ACHN (cell line): ENCODE results near the gene CDH16.
"Not testable (repeated sequence)": the region's sequence is repeated elsewhere in the genome, so short reads cannot be mapped to it uniquely, and the experiment has no call there.

Experiments used
- DNase-seq: peaks from one replicate; pipeline ENCODE4 v3.0.0-alpha.2; 2015
- in situ Hi-C: cut with HindIII; loops from 2 replicates; pipeline ENCODE4 v1.10.0; 2017; ENCODE audit warnings: low sequenced_read_pairs, low pct_ligation_motif_present, low pct_unique_long_range_greater_than_20kb

CDH16 gene

DNA sequence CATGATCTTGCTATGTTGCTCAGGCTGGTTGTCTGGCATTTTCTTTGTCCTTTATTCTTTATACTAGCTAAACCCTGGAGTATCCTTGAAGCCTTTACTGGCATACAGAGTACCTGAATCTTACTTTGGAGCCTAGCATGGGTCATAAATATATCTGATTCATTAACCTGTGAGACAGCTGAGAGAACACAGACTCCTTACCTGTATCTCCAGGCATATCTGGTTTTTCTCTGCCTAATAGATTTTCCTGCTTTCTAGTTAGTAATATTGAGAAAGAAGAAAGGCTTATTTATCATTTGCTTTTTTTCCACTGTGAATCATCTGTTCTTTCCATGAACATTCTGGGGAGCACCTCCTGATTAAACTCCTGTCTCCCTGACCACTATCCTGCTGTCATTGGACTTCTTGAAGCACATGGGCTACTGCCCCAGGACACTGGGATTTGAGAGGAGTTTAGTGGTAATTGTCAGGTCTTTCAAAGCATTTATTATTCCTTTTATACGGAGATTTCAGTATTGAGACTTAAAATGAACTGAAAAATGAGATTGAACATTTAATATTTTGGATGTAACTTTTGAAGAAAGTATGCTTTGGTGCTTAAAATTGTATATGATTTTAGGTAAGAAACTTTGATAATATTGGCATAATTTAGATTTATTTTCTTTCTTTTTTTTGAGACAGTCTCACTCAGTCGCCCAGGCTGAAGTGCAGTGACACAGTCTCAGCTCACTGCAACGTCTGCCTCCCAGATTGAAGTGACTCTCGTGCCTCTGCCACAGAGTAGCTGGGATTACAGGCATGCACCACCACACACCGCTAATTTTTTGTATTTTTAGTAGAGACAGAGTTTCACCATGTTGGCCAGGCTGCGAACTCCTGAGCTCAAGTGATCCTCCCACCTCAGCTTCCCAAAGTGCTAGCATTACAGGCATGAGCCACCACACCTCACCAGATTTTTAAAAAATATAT is 29.8 kb downstream of the CDH16 start:
- no peak for DNase-seq
- in situ Hi-C loops, result no loop called here

DNA sequence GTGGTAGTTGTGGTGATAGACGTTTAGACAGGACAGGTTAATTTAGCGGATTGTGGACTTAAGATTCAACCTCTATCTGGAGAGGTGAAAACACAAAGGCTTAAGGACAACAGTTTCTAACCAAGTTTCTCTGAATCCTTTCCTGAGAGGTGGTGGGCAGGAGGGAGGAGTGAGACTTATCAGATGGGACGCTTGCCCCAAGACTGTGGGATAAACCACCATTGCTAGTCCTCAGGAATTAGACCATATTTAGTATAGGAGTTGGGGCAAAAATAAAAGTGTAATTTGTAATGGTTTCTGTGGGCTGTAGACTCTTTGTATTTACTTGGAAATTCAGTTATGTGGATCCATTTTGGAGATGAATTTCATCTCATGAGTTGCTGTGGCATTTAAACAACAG is 31.8 kb downstream of the CDH16 start:
- no peak for DNase-seq
- in situ Hi-C loops, result no loop called here

DNA sequence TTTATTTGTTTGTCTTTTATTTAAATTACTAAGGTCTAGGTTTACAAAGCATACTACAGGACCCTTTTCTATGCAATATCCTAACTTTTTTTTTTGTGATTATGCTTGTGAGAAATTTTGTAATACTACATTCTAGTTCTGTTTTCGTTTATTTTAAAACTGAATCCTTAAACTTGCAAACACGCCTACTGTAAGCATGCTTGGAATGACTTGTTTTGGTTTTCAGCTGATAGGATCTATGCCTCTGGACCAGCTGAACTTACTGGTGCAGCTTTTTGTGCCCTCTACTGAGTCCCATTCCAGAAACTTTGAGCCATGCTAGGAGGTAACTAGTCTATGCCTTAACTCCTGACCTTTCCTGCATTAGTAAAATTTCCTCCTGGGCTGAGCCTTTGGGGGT is 32.4 kb downstream of the CDH16 start:
- DNase-seq, result no peak
- in situ Hi-C loops, result no loop called here

DNA sequence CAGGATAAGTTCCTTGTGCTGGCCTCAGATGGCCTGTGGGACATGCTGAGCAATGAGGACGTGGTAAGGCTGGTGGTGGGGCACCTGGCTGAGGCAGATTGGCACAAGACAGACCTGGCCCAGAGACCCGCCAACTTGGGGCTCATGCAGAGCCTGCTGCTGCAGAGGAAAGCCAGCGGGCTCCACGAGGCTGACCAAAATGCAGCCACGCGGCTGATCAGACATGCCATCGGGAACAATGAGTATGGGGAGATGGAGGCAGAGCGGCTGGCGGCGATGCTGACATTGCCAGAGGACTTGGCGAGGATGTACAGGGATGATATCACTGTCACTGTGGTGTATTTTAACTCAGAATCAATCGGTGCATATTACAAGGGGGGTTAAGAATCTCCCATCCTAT is 33.2 kb downstream of the CDH16 start:
- no peak for DNase-seq
- in situ Hi-C loops, result no loop called here

DNA sequence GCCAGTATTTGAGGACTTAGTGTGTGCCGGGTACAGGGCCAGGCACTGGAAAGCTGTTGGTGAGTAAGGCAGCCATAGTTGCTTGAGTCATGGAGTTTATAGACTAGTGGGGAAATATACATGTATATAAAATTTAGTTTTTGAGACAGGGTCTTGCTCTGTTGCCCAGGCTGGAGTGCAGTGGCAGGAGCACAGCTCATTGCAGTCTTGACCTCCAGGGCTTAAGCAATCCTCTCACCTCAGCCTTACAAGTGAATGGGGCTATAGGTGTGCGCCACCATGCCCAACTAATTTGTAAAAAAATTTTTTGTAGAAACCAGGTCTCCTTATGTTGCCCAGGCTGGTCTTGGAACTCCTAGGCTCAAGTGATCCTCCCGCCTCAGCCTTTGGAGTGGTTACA is 36.0 kb downstream of the CDH16 start:
- DNase-seq, result no peak
- in situ Hi-C loops, result no loop called here

- in situ Hi-C loops, result no loop called here
- no peak for DNase-seq
Measured at GRCh38 chr16:66881964-66882508, 36.6 kb downstream of the CDH16 start.

GRCh38 chr16:66881560-66881959 is 37.1 kb downstream of the CDH16 start:
- DNase-seq, result no peak

DNA sequence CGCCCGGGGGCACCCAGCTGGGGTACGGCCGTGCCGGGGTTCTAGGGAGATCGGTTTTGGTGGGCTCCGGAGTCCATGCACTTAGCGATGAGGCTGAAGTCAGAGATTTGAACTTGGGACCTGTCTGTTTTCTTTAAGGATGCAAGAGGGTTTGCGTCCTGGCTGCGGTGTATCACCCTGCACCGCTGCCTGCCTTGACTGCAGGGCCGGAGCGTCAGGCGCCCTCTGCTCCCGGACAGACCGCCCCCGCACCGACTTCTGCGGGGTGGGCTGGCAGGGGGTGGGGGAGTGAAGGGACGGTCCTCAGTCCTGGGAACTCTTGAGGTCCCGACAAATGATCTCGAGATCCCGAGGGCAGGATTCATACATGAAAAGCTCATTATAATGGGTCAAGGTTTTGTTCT is 37.7 kb downstream of the CDH16 start:
- in situ Hi-C loops, result no loop called here
- peak; percentile 38 for DNase-seq

More at GRCh38 chr16:66881560-66881959, 37.1 kb downstream of the CDH16 start:
- in situ Hi-C loops, result no loop called here

DNA sequence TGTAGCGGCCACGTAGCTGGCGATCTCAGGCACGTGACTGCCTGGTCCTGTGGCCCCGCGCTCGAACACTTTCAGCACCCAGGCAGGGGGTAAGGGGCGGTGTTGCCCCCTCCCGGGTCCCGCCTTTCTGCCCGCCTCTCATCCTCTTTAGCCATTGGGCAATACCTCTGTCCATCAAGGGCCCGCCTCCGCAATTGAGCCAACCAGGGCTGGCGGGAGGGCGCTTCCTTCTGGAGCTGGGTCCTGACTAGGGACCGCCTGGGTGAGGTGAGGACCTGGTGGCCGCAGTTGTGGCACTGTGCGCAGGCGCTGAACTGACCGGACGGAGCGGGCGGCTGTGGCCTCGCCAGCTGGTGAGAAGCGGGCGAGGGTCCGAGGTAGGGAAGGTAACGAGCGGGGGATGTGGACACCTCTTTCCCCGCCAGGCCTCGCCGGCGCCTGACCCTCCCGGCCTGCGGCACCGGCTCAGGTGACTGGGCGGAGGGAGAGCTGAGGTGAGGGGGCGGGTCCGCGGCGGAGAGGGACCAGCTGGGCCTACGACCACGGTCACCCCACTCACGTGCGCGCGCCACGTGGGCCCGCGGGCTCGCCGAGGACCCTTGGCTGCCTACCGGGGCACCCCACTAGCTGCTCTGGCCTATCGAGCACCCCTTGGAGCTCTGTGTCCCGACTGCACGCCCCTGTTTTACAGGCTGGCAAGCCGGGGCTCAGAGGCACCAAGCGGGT is 38.2 kb downstream of the CDH16 start, which contains the start of gene PDP2:
TSS of gene PDP2 (plus strand) at position 228 of the 726 bp plus-strand sequence. CDS start 3,770 bp downstream, outside the sequence.
- peak; percentile 98 for DNase-seq
- in situ Hi-C loops, result no loop called here

DNA sequence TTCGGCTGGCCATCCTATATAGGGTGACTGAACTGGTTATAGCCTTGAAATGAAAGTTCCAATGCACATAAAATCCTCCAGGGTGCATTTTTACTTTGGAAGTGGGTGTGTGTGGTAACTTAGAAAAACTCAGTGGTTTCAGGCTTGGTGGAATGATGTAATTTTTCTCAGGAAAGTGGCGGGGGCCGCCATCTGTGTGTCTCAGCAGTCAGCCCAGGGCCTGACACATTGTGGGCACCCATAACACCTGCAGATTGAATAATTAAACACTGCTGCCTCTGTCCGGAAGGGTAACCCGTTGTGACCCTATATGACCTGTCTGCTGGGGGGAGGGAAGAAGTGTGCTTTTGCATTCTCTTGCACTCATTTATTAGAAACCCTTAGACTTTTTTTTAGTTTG is 40.6 kb downstream of the CDH16 start:
- in situ Hi-C loops, result no loop called here
- no peak for DNase-seq

GRCh38 chr16:66874079-66874775 is 44.5 kb downstream of the CDH16 start:
- DNase-seq, result peak; percentile 81
- in situ Hi-C loops, result no loop called here

GRCh38 chr16:66873685-66874055 is 45.0 kb downstream of the CDH16 start:
- in situ Hi-C loops, result no loop called here
- no peak for DNase-seq

DNA sequence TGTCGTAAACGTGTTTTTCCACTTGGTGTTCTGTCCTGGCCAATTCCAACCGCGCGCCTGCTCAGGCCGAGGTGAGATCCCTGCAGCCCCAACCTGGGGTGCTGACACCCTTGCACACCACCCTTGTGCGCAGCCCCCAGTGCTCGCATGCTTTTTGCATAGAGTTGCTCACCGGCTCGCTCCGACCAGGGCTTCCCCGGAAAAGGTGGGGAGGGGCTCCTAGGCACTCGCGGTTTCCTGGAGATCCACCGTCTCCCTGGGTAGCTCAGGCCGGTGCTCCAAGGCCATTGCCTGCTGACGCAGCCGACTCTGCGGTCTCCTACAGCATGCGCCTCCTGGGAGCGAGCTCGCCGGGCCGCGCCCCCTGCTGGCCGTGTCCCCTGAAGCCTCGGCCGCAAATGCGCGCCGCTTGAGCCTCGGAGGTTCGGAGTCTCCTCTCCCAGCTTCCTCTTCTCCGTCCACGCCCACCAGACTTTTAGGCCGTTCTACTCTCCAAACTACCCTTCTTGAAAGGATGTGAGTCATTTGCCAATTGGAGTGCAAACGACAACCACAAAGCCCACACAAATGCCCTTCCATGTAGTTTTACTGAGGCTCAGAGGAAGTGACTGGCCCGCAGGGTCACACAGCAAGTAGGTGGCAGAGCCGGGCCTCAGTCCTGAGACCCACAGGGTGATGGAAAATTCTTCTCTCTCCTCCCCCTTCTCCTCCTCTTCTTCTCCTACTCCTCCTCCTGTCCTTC is 45.6 kb downstream of the CDH16 start:
- in situ Hi-C loops, result no loop called here
- DNase-seq, result peak; percentile 100

DNA sequence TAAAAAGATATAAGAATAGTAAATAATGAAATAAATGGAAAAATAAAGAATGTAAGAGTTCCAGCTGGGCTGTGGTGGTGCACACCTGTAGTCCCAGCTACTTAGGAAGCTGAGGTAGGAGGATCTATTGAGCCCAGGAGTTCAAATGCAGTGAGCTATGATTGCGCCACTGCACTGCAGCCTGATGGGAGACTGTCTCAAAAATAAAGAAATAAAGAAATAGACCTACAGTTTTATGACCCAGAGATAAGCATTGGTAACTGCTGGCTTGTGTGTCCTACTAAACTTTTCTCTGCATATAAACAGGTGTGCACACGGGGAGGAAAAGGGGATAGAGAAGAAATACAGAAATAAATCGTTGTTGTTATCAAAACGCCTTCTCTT is 46.1 kb downstream of the CDH16 start:
- DNase-seq, result no peak
- in situ Hi-C loops, result no loop called here

- no peak for DNase-seq
- in situ Hi-C loops, result no loop called here
Measured at GRCh38 chr16:66871840-66872239, 46.8 kb downstream of the CDH16 start.

- DNase-seq, in situ Hi-C loops: not testable (repeated sequence)
Measured at GRCh38 chr16:66871363-66871762, 47.3 kb downstream of the CDH16 start.

GRCh38 chr16:66869424-66869823 is 49.3 kb downstream of the CDH16 start:
- no peak for DNase-seq
- in situ Hi-C loops, result no loop called here

DNA sequence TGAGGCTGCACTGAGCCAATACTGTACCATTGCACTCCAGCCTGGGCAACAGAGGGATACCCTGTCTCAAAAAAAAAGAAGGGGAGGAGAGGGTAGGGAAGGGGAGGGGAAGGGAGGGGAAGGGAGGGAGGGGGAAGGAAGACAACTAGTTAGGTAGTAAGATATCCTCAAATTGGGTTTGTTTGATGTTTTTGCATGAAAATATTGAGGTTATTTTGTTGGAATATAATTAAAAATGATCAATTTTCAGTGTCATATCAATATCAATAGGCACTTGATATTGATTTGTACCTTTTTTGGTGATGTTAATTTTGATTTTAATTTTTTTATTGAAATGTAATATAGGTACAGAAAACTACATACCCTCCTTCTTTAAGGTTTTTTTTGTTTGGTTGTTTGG is 55.0 kb downstream of the CDH16 start:
- no peak for DNase-seq
- in situ Hi-C loops, result no loop called here
